GM21515 (cell line): ENCODE measurements around the gene MRPL45.
"Not testable (repeated sequence)": the region's sequence is repeated elsewhere in the genome, so short reads cannot be mapped to it uniquely, and the experiment has no call there.

Experiments
- ATAC-seq: cut with Tn5 transposase; IDR thresholded peaks from one replicate; pipeline ENCODE4 v1.9.1; 2021; ENCODE audit not compliant: unreplicated experiment

Gene MRPL45

DNA sequence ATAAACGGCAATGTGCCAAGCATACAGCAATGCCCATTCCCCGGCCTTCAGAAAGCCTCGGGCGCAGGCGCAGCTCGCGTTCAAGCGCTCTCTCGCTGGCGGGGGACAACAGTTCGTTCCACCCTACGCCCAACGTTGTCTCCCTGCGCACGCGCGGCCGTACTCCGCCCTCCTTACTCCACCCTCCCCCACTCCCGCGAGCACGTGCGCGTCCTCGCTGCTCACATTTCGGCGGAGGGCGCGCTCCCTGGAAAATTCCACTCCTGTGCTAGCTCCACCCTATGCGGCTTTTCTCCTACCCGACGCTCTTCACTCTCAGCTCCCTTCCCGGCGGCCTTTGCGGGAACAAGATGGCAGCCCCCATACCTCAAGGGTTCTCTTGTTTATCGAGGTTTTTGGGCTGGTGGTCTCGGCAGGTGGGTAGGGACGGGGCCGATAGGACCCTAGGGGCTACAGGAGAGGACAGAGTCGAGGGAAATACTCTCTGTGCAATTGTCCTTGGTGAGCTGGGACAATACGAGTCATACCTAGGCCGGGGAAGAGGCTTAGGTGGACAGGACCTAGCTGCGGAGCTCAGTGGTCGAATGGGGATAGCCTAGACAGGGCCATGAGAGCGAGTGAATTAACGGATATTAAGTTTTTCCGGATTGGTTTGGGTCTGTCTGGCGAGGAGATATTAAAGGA, at the start of gene MRPL45:
Gene MRPL45 (plus strand): TSS at position 335 of the 684 bp plus-strand sequence. CDS start 16 bp downstream, at position 351.
- ATAC-seq, result peak; percentile 92

DNA sequence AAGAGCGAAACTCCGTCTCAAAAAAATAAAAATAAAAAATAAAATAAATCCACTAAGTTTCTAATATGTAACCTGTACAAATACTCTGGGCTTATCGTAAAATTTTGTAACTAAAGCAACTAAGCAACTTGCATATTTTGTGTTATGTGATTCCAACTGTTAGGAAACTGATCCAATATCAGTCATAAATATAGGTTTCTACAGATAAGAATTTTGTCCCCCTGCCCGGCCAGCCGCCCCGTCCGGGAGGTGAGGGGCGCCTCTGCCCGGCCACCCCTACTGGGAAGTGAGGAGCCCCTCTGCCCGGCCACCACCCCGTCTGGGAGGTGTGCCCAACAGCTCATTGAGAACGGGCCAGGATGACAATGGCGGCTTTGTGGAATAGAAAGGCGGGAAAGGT, 43.8 kb upstream of the MRPL45 start:
- not testable (repeated sequence) for ATAC-seq

DNA sequence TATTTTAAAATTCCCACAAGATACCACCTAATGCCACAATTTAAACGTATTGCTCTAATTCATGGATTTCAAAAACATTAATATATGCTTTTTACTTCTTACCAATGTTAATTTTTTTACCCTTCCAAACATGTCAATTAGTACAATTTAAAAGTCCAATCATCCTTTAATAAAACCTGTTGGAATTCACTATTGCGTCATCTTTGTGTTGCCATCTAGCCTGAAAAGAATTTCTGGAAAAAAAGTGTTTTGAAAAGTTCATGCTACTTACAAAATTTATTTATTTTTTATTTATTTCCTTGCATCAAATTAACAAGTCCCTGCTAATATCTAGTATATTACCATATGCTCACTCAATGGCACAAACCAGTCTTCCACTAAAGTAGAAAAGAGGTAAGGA, 42.6 kb upstream of the MRPL45 start:
- ATAC-seq, result not testable (repeated sequence)

DNA sequence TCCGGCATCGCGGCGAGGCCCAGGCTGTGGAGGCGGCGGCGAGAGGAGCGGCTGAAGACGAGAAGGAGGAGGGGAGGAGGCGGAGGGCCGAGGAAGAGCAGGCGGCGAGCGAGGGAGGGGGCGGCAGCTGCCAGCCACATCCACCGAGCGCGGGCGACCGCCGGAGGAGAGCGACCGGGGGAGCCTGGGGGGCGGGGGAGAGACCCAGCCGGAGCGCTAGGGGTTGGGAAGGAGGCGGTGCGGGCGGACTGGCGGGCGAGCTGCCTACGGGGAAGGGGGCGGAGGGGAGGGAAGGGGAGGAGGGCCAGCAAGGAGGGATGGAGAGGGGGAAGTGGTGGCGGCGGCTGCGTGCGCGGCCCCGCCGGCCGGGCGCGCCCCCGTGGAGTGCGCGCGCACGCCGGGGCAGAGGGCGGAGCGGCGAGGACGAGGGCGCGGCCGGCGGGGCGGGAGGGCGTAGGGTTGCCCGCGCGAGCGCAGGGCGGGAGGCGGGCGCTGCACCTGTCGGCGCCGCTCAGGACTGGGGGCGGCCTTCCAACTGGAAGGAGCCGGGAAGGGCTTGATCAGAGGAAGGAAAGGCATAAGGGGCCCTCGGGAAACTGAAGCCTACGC, 39.9 kb upstream of the MRPL45 start:
- ATAC-seq, result peak; percentile 81

DNA sequence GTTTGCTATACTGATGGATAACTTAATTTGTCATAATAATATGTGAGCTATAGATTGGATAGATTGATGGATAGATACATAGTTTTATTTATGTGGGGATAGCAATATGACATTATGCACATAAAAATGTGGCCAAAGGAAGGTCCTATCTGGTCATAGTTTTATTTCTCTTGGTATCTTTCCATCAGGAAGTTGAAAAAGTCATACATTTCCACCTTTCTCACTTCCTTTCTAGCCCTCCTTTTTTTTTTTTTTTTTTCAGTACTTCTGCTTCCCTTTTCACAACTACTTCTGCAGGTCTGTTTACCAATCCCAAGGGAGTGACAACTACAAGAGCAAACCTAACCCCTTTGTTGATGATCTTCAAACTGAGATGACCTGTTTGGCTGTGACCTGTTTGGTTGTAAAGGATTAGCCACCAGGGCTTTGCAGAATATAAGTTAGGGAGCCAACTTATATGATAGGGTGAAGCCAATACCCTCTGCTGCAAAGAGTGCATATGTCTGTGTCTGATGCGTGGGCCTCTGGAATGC, 30.9 kb upstream of the MRPL45 start:
- ATAC-seq, result not testable (repeated sequence)

DNA sequence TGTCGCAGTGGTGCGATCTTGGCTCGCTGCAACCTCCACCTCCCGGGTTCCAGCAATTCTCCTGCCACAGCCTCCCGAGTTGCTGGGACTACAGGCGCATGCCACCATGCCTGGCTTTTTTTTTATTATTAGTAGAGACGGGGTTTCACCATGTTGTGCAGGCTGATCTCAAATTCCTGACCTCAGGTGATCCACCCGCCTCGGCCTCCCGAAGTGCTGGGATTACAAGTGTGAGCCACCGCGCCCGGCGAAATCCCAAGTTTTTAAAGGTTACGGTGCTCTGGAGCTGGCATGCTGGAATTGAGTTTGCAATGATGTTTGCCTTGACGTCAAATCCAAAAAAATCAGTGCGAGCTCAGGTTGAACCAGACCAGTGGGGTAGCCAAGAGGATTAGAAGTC, 30.4 kb upstream of the MRPL45 start:
- ATAC-seq, result not testable (repeated sequence)

DNA sequence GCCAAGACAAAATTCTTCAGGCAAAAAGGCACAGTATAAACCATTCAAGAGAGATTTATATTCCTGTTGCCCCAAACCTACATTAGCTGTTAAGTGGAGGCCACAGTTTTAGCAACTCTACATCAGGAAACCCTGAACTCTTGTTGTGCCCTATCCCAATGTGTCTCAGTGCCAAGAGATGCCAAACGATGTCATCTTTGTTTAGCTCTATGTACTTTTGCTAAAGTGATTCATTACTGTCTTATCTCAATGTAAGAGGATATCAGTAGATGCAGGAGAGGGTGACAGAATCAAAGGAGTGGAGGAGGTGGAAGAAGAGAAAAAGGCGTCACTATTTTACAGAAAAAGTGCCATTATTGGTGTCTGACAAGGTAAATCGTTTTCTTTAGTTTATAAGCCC, 28.8 kb upstream of the MRPL45 start:
- ATAC-seq, result not testable (repeated sequence)

DNA sequence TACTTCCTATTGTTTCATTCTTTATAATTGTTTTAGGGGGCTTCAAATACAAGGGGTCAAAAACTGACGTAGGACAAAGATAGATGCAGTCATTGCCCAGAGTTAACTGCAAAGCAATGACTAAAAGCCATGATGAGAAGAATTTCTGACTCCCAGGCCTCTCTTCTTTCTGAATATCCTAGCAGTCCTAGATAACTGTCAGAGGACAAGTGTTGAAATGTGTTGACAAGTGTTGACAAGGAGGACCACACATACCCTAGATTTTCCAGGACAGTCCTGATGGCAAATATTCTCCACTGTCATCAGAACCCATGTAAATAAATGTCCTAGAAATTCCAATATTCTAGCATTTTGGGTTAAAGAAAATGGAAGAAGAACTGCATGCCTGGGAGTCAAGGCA, 27.9 kb upstream of the MRPL45 start:
- ATAC-seq, result not testable (repeated sequence)

DNA sequence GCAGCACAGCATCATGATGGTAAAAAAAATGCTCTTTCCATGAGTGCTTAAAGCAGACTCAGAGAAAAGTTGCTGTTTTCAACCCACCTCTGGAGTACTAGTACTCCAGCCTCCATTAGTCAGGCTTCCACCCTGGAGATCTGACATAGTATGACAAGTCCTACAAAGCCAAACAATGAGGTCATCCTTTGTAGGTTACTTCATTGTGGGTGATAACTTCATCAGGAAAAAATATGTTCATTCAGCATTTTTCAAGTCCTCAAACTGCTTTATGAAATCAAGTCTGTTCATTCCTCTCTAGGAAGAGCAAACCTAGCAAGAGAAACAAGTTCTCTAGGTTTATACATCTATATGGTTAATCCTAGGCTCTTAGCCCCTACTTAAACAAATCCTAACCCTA, 27.4 kb upstream of the MRPL45 start:
- not testable (repeated sequence) for ATAC-seq

DNA sequence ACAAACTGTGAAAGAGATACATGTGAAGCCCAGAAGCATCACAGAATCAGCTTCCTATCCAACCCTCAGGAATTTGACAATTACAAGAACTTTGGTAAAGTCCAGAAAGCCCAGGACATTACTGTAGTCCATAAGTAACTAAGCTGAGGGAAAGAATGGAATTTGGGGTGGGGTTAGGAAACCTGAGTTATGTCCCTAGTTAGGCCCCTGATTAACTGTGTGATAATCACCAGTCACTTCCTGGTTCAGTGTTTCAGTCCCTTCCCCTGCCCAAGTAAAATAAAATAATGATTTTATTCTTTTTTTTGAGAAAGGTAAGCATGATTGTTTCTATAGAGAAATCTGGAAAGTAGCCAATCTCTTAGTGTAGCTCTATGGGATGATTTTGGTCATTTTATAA, 11.0 kb upstream of the MRPL45 start:
- not testable (repeated sequence) for ATAC-seq

DNA sequence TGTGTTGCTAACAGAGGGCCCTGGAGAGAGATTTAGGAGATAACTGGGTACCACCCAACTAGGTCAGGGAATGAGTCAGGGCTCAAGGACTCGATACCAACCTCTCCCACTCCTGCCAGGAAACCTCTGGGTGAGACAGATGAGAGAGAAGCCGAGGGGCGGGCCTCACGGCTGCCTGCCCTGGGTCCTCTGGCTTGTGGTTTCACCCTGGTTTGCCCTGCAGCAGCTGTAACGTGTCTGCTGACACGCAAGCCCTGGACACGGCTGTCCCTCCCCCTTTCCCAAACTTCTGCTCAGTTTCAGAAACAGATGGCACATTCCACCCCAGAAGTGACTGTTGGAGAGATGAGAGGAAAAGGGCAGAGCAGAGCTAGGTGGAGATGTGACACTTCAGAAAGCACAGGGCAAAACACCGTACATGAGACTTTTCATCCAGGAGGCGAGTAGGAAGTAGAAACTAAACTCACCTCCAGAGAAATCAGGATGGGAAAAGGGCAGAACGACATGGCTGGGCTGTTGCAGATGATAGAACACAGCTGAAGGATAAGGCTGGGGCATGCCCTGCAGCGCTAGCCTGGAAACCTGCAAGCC, 10.4 kb upstream of the MRPL45 start:
- not testable (repeated sequence) for ATAC-seq

DNA sequence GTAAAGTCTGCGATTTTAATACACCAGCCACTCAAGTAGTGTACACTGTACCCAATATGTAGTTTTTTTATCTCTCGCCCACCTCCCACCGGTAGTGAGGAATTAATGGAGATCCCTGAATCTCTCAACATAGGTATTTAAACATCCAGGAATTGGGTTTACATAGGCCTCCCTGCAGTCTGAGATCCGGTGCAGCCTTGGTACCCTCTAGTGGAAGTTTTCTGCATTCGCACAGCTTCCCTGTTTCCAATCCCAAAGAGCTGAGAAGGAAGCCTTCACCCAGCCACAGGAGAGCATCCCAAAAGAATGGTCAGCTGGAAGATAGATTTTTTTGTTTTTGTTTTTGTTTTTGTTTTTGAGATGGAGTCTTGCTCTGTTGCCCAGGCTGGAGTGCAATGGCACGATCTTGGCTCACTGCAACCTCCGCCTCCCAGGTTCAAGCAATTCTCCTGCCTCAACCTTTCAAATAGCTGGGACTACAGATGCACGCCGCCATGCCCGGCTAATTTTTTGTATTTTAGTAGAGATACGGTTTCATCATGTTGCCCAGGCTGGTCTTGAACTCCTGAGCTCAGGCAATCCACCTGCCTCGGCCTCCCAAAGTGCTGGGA, 8.6 kb upstream of the MRPL45 start:
- ATAC-seq, result not testable (repeated sequence)

DNA sequence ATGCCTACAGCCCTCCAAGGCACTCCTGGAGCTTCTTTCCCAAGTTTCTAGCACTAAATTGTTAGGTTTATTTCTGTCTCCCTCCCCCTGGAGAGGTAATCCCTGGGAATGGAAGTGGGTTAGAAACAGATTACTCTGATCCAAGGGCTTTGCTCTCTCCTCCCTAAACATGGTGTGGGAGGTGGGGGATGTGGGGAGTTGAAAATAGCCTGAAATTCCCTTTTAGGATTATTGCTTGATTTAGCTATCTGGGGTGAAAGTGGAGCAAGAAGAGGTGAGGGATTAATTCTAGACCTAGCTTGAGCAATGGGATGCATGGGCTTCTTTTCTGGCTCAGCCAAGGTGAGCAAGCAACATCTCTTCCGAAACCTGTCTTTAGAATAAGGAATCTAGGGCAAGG, 7.2 kb upstream of the MRPL45 start:
- not testable (repeated sequence) for ATAC-seq

DNA sequence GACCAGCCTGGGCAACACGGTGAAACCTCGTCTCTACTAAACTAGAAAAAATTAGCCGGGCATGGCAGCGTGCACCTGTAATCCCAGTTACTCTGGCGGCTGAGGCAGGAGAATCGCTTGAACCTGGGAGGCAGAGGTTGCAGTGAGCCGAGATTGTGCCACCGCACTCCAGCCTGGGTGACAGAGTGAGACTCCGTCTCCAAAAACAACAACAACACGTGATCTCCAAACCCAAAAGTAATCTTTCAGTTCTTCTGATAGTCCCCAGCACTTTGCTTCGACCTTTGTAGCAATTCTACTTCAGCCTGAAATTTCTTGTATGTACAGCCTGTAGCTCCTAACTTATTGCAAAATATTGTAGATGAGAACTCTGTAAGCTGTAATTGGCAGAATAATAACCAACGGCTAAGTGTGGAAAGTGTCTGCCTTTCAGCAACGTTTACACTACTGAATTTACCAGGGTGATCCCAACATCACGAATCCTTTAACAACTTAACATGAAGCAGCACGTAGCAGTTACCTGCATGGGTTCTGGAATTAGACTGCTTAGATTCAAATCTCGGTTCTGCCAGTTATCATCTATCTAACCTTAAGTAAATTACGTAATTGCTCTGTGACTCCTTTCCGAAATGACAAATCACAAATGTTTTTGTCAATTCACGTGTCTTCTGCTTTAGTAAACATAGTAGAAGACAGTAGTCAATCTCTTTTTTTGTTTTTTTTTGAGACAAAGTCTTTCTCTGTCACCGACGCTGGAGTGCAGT, 1.2 kb upstream of the MRPL45 start:
- ATAC-seq, result not testable (repeated sequence)

DNA sequence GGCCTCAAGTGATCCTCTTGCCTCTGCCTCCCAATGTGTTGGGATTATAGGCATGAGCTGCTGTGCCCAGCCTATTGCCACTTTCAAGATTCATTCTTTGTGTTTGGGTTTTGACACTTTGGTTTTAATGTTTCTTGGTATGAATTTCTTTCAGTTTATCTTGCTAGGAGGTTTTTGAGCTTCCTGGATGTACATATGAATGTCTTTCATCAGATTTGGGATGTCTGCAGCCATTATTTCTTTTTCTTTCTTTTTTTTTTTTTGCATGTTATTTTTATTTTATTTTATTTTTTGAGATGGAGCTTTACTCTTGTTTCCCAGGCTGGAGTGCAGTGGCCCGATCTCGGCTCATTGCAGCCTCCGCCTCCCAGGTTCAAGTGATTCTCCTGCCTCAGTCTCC, 18.5 kb downstream of the MRPL45 start:
- no peak for ATAC-seq

DNA sequence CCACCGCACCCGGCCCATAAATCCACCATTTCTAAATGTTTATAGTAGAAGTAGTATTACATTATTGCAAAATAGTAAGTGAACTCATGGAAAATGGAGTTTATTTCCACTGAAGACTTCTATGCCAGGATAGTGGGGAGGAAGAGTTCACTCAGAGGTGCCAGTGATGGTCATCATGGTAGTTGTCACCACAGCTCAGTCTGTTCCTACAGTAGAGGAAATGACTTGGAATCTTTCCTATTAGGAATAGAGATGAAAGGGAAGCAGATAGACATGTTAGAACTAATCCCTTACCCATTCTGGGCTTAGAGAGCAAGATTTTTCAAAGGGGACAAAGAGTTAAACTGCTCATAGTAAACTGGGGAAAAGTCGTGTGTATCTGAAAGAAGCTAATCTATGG, 20.1 kb downstream of the MRPL45 start:
- no peak for ATAC-seq

DNA sequence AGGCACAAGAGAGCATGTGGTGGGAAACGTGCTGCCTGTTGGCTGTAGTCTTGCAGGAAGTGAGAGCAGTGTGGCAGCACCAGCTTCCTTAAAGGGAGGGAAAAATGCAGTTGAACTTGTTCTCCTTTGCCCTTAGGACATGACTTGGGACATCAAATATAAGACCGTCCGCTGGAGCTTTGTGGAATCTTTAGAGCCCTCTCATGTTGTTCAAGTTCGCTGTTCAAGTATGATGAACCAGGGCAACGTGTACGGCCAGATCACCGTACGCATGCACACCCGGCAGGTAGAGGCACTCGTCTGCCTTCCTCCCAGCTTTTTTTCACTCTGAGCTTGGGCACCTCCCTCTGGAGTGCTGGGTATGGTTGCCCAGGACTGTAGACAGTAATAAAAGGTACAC, 23.5 kb downstream of the MRPL45 start:
- ATAC-seq, result no peak

DNA sequence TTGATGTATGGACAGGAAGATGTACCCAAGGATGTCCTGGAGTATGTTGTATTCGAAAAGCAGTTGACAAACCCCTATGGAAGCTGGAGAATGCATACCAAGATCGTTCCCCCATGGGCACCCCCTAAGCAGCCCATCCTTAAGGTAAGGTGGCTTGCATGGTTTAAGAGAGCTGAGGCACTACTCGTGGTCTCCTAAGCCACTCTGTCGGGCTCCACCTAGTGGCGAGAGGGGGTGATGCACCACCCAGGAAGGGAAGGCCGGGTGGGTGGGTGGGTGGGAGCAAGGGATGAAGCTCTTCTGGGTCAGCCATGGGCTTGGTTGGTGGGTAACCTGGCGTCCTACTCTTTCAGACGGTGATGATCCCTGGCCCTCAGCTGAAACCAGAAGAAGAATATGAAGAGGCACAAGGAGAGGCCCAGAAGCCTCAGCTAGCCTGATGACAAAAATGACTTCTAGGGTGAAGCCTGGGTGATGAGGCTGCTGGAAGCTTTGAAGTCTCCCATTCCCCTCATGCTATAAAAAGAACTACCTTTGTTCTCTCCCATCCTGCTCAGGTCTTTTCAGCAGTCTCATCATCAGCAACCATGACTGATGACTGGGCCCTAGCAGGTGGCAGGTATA, 25.3 kb downstream of the MRPL45 start:
- no peak for ATAC-seq

DNA sequence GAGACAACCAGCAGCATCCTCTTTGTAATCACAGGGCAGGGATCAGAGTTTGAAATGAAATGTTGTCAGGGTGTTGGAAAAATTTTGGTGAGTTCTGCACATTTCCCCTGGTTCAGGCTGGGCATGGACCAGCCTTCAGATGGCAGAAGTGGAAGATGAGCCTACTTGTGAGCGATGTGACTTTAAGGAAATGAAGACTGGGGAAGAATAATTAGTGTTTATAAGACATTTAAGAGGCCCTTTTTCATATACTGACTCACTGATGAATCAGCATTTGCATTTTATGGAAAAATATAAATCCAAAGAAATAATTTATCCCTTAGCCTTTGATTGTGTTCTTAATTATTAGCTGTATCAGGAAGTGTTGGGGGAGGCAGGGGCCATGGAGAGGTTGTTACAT, 25.9 kb downstream of the MRPL45 start:
- ATAC-seq, result no peak

DNA sequence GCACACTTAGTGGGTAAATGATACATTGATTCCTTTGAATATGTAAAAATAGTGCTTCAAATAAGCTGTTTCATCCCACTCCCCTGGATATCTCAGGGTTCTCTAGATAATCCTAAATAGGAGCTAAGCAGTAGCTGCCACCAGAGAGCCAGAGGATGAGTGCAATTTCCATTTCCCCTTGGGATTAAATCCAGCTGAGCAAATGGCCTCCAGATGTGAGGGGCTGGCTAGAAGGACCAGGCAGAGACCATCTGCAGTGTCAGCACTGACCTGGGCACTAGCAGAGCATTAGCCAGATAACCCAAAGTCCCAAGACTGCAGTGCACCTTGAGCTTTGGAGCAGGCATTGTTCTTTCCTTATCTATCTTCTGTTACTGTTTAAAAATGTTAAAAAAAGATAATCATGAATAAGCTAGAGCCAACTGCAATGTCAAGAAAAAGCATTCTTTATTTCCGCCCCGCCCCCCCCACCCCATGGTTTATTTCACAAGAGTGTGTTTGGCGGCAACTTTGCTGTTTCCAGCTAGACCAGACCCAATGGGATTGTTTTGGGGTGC, 27.3 kb downstream of the MRPL45 start:
- ATAC-seq, result no peak
